ENCODE data around the gene MTURN.

DNA sequence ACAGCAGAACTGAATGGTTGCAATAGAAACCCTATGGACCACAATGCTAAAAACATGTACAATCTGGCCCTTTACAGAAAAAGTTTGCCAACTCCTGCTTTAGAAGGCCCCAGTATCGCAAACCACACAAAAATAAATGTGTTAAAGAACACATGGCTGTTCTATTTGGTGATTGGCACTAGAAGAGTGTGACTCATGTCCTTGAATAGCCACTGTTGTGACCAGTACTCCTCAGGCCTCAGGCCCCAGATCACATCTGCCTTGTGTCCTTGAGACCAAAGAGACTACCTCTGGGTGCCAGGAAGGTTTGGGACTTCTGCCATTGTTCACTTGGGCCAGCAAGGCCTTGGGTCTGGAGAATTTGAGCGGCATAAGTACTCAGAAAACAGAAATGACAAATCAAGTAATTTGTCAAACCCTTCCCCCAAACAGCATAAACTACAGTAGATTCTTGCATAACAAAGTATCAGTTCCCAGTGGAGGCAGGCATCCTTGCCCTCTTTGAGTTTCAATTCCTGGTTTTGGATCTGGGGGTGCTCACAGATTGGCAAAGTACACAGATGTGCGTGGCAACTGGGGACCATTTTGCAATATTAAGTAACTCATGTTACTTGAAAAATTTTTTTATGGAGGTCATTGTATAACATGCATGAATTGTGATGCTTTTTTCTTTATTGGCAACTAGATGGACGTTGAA is 50.2 kb downstream of the MTURN start:
- no peak for TF ChIP-seq EZH2 (IDR thresholded peaks at IDR 0.05; ENCODE audit: borderline replicate concordance, low read length)
- TF ChIP-seq, protein P1, sequence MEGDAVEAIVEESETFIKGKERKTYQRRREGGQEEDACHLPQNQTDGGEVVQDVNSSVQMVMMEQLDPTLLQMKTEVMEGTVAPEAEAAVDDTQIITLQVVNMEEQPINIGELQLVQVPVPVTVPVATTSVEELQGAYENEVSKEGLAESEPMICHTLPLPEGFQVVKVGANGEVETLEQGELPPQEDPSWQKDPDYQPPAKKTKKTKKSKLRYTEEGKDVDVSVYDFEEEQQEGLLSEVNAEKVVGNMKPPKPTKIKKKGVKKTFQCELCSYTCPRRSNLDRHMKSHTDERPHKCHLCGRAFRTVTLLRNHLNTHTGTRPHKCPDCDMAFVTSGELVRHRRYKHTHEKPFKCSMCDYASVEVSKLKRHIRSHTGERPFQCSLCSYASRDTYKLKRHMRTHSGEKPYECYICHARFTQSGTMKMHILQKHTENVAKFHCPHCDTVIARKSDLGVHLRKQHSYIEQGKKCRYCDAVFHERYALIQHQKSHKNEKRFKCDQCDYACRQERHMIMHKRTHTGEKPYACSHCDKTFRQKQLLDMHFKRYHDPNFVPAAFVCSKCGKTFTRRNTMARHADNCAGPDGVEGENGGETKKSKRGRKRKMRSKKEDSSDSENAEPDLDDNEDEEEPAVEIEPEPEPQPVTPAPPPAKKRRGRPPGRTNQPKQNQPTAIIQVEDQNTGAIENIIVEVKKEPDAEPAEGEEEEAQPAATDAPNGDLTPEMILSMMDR (IDR thresholded peaks at IDR 0.05; ENCODE audit: low read length) = no peak

Data from OCI-LY1 (cell line).